Left lung (tissue), 10 donors: Measurements from ENCODE around the gene RFX5. TPM values are rescaled to one million over a fixed set of nuclear protein-coding genes. Genes with fewer than 3 reads are reported as not detected.
A peak's percentile ranks its signal among the peaks of the same experiment; 100 is the strongest.

Source experiments
- ATAC-seq: fragments of 200-7000 bp; cut with Tn5 transposase; one replicate; pipeline ENCODE4 v1.9.1; 2020; ENCODE audit warnings: moderate library complexity
- DNase-seq, 4 donors: peaks; one replicate each; pipeline ENCODE4 v3.0.0-alpha.2; 2013 to 2020
- H3K27ac ChIP-seq, 2 donors: fragments of 200-600 bp; sonication (generic) in 1 of 2; one replicate each; pipeline versions ENCODE4 v1.5.0 to v1.8.0; 2020 to 2021
- H3K27me3 ChIP-seq, 2 donors: fragments of 200-600 bp; sonication (generic) in 1 of 2; one replicate each; pipeline versions ENCODE4 v1.5.0 to v1.8.0; 2020 to 2021
- H3K36me3 ChIP-seq, 2 donors: fragments of 200-600 bp; sonication (generic) in 1 of 2; one replicate each; pipeline versions ENCODE4 v1.5.0 to v1.8.0; 2020 to 2021
- H3K4me1 ChIP-seq, 2 donors: fragments of 200-600 bp; one replicate each; pipeline ENCODE4 v1.8.0; 2021
- H3K4me3 ChIP-seq, 2 donors: fragments of 200-600 bp; sonication (generic) in 1 of 2; one replicate each; pipeline versions ENCODE4 v1.5.0 to v1.8.0; 2020 to 2021; ENCODE audit warnings: mild to moderate bottlenecking in 1 of 2
- H3K9me3 ChIP-seq, 2 donors: fragments of 200-600 bp; sonication (generic) in 1 of 2; one replicate each; pipeline versions ENCODE4 v1.5.0 to v1.8.0; 2020 to 2021
- intact Hi-C, 2 donors: fragments of 100-400 bp; cut with DNase I; formaldehyde crosslinking; loops; one replicate each; pipeline versions ENCODE4 v1.11.2 to v1.14.2; 2022
- polyA plus RNA-seq, 6 donors: library from polyadenylated mRNA; unstranded; fragments of 120-200 nt; gene quantifications; one replicate each; pipeline ENCODE4 v1.2.1, GENCODE V29; 2013; ENCODE audit not compliant: insufficient read length in 6 of 6
- total RNA-seq, 2 donors: library from RNA; stranded (reverse); fragmentation: NEBNext Ultra II Directional; extraction: Animal tissue kit (Norgen Biotek cat#: 25700); gene quantifications; one replicate each; pipeline ENCODE4 v1.2.1, GENCODE V29; 2021
- TF ChIP-seq, protein P1 (sequence below), 2 donors: fragments of 200-600 bp; sonication (generic) in 1 of 2; IDR thresholded peaks; one replicate each; pipeline versions ENCODE4 v1.5.0 to v1.8.0; 2021; ENCODE audit warnings: antibody characterized with exemption in 2 of 2
- donor health status: DM: no; HTN: yes; CAD: no.
- donor health status: DM: no; HTN: no; CAD: no.

The RFX5 gene
- total and polyA plus RNA-seq, 8 donors = 37.1 to 63.3 (median 43.7) TPM

DNA sequence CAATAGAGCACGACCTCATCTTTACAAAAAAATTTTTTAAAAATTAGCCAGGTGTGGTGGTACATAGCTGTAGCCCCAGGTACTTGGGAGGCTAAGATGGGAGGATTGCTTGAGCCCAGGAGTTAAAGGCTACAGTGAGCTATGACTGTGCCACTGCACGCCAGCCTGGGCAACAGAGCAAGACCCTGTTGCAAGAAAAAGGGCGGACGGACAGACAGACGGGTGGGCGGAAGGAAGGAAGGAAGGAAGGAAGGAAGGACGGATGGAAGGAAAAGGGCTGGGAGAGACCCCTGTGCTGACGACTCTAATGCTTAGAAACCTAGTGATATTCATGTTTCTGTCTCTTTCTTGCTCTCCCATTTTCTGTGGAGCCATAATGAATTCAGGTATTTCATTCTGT is 34.2 kb downstream of the RFX5 start:
- TF ChIP-seq, protein P1, sequence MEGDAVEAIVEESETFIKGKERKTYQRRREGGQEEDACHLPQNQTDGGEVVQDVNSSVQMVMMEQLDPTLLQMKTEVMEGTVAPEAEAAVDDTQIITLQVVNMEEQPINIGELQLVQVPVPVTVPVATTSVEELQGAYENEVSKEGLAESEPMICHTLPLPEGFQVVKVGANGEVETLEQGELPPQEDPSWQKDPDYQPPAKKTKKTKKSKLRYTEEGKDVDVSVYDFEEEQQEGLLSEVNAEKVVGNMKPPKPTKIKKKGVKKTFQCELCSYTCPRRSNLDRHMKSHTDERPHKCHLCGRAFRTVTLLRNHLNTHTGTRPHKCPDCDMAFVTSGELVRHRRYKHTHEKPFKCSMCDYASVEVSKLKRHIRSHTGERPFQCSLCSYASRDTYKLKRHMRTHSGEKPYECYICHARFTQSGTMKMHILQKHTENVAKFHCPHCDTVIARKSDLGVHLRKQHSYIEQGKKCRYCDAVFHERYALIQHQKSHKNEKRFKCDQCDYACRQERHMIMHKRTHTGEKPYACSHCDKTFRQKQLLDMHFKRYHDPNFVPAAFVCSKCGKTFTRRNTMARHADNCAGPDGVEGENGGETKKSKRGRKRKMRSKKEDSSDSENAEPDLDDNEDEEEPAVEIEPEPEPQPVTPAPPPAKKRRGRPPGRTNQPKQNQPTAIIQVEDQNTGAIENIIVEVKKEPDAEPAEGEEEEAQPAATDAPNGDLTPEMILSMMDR (IDR thresholded peaks at IDR 0.05) = no peak
- H3K9me3 ChIP-seq = no peaks in the 10 kb centered on the region
- no peak for ATAC-seq
- peak overlapping the region; percentile 65 to 77 for H3K27ac ChIP-seq
- H3K36me3 ChIP-seq = peaks cover 0 to 90% of the 10 kb centered on the region in 2 donors
- no peak overlapping the region for H3K4me3 ChIP-seq
- peaks cover 23 to 54% of the 10 kb centered on the region in 2 donors for H3K4me1 ChIP-seq
- DNase-seq = no peak
- H3K27me3 ChIP-seq = no peaks in the 10 kb centered on the region
- intact Hi-C loops = no loop called here

GRCh38 chr1:151312411-151312810 is 34.6 kb downstream of the RFX5 start:
- no peak for ATAC-seq
- Histone ChIP-seq H3K36me3 (peaks cover 0 to 90% of the 10 kb centered on the region in 2 donors), H3K27me3 (no peaks in the 10 kb centered on the region), H3K27ac (peak overlapping the region; percentile 65 to 77), H3K4me3 (no peak overlapping the region), H3K9me3 (no peaks in the 10 kb centered on the region), H3K4me1 (peaks cover 23 to 54% of the 10 kb centered on the region in 2 donors)
- TF ChIP-seq, protein P1 (IDR thresholded peaks at IDR 0.05) = no peak
- intact Hi-C loops = no loop called here
- DNase-seq = no peak

DNA sequence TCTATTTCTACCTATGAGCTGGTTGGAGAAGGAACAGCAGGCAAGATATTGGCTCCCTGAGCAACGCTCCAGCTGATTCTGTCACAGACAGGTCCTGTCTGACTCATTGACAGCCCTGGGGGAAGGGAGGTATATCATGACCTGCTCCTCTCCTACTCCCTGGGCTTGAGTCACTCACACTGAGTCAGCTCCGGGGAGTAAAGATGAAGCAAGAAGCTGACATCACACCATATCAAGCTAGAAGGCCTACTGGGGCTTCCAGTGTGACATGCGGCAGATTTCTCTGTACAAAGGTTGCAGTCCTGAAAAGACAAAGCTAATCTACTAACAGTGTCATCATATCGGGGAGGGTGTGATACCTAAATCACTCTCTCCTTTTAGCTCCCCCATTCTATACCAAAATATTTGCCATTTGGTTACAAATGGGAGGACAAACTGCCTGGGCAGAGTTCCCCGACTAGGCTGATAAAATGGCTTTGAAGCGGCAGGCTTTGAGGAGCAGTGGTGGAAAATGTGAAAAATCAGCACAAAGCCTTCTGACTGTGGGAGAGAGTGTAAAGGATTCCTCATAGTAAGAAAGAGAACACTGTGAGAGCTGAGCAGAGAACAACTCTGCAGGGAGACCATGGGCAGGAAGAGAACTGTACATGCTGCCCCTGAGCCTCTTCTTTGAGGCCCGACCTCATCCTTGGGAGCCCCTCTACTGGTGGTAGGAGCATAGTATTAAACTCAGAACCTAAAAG is 35.3 kb downstream of the RFX5 start:
- H3K36me3 ChIP-seq = peaks cover 4 to 91% of the 10 kb centered on the region in 2 donors
- H3K4me3 ChIP-seq = no peak overlapping the region
- peaks cover 23 to 54% of the 10 kb centered on the region in 2 donors for H3K4me1 ChIP-seq
- H3K27ac ChIP-seq = peak overlapping the region; percentile 65 to 77
- no peaks in the 10 kb centered on the region for H3K27me3 ChIP-seq
- ATAC-seq (peak; percentile 94), DNase-seq (peak in 1 of 4 donors; percentile 81)
- intact Hi-C loops = no loop called here
- no peaks in the 10 kb centered on the region for H3K9me3 ChIP-seq
- TF ChIP-seq, protein P1 (IDR thresholded peaks at IDR 0.05) = peak in 1 of 2 donors; percentile 16

DNA sequence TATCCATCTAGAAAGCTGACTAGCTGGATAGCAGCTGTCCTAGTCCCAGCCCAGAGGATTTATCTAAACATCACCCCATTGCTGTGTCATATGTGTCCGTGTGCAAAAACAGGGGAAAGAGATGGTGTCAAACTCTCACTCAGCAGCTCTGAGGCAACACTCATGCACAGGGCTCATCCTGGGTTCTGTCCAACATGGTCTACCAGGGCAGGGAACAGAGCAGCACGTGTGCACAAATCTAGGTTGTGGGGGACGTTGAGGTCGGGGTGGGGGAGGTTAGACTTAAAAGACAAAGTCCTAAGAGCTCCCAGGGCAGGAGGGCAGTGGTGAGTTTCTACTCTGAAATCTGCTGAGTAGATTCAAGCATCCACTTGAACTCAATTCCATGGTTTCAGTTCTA is 36.0 kb downstream of the RFX5 start:
- Histone ChIP-seq H3K36me3 (peaks cover 4 to 91% of the 10 kb centered on the region in 2 donors), H3K4me1 (peaks cover 23 to 54% of the 10 kb centered on the region in 2 donors), H3K9me3 (no peaks in the 10 kb centered on the region), H3K4me3 (no peak overlapping the region), H3K27ac (peak overlapping the region; percentile 65 to 77), H3K27me3 (no peaks in the 10 kb centered on the region)
- ATAC-seq (peak; percentile 3), DNase-seq (no peak)
- intact Hi-C loops = no loop called here
- TF ChIP-seq, protein P1 (IDR thresholded peaks at IDR 0.05) = no peak

DNA sequence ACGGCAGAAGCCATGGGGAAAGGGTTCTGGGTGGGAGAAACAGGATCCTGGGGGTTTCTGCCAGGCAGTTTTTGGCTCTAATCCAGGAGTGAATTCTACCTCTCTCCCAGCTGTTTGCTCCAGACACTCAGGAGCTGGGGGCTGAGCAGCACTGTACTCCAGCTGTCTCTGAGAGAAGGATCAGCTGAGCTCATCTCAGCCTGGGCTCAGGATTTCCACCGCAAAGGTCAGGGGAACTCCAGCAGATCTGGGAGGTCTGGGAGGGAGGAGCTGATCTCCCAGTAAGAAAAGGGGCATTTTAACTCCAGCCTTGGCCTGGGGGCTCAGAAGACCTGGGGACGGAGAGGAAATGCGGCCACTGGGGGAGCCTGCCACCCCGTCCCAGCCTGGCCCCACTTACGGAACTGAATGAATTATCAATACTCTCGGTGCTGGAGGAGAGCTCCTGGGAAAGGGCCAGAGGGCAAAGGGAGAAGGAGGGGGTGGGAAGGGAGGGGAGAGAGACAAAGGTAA is 37.2 kb downstream of the RFX5 start:
- intact Hi-C loops = no loop called here
- ATAC-seq = peak; percentile 33

More for the DNA sequence above, 37.2 kb downstream of the RFX5 start:
- Histone ChIP-seq H3K4me1 (peaks cover 23 to 54% of the 10 kb centered on the region in 2 donors), H3K36me3 (peaks cover 11 to 91% of the 10 kb centered on the region in 2 donors), H3K27ac (peak overlapping the region; percentile 60 to 77), H3K9me3 (no peaks in the 10 kb centered on the region), H3K27me3 (no peaks in the 10 kb centered on the region), H3K4me3 (no peak overlapping the region)
- peak in 1 of 4 donors; percentile 51 for DNase-seq
- TF ChIP-seq, protein P1 (IDR thresholded peaks at IDR 0.05) = no peak
